HG02938 (cell line): Measurements from ENCODE around the gene CRACR2A.

ENCODE experiments used
- ATAC-seq: cut with Tn5 transposase; IDR thresholded peaks from one replicate; pipeline ENCODE4 v1.9.1; 2021; ENCODE audit warnings: mild to moderate bottlenecking, moderate library complexity; ENCODE audit not compliant: unreplicated experiment

The CRACR2A gene

GRCh38 chr12:3622021-3622821 is 130.7 kb downstream of the CRACR2A start:
- no peak for ATAC-seq

GRCh38 chr12:3620856-3621255 is 132.1 kb downstream of the CRACR2A start:
- no peak for ATAC-seq

GRCh38 chr12:3617565-3617964 is 135.3 kb downstream of the CRACR2A start:
- no peak for ATAC-seq

GRCh38 chr12:3615862-3616261 is 137.0 kb downstream of the CRACR2A start:
- no peak for ATAC-seq

GRCh38 chr12:3614806-3615466 is 138.0 kb downstream of the CRACR2A start:
- no peak for ATAC-seq

GRCh38 chr12:3613641-3614395 is 139.1 kb downstream of the CRACR2A start:
- no peak for ATAC-seq

- no peak for ATAC-seq
Observed at GRCh38 chr12:3611860-3612703, 140.8 kb downstream of the CRACR2A start.

- no peak for ATAC-seq
Observed at GRCh38 chr12:3607821-3608220, 145.1 kb downstream of the CRACR2A start.

- ATAC-seq = no peak
Observed at GRCh38 chr12:3607039-3607720, 145.7 kb downstream of the CRACR2A start.

- ATAC-seq = no peak
Observed at GRCh38 chr12:3606128-3606527, 146.8 kb downstream of the CRACR2A start.

GRCh38 chr12:3605692-3606091 is 147.2 kb downstream of the CRACR2A start:
- ATAC-seq = no peak

GRCh38 chr12:3604748-3605586 is 147.9 kb downstream of the CRACR2A start:
- no peak for ATAC-seq

- ATAC-seq = no peak
Observed at GRCh38 chr12:3604286-3604685, 148.6 kb downstream of the CRACR2A start.

- no peak for ATAC-seq
Observed at GRCh38 chr12:3603576-3603975, 149.3 kb downstream of the CRACR2A start.

GRCh38 chr12:3602488-3602887 is 150.4 kb downstream of the CRACR2A start:
- no peak for ATAC-seq

- no peak for ATAC-seq
Observed at GRCh38 chr12:3601461-3602150, 151.3 kb downstream of the CRACR2A start.

- no peak for ATAC-seq
Observed at GRCh38 chr12:3600951-3601350, 152.0 kb downstream of the CRACR2A start.

- ATAC-seq = no peak
Observed at GRCh38 chr12:3600039-3600720, 152.7 kb downstream of the CRACR2A start.
